OCI-LY1 (cell line): ENCODE results near the gene ETV2.

Source experiments
- H2AFZ ChIP-seq: fragments of 200-600 bp; sonication (generic), shearing (Covaris generic); 2 replicates; pipeline ENCODE4 v1.6.0; 2014; ENCODE audit warnings: antibody characterized with exemption, mild to moderate bottlenecking, low read length
- H3F3A ChIP-seq: fragments of 200-600 bp; sonication (generic), shearing (Covaris generic); 2 replicates; pipeline ENCODE4 v1.6.0; 2014; ENCODE audit warnings: mild to moderate bottlenecking, antibody characterized with exemption, low read length, moderate library complexity; ENCODE audit not compliant: insufficient read depth
- H3K27ac ChIP-seq: fragments of 200-600 bp; sonication (generic); 2 replicates; pipeline ENCODE4 v1.5.1; 2014; ENCODE audit warnings: low read length, mixed run types, mild to moderate bottlenecking, low read depth; ENCODE audit not compliant: poor library complexity, severe bottlenecking
- H3K27me3 ChIP-seq: fragments of 200-600 bp; sonication (generic); 2 replicates; pipeline ENCODE4 v1.6.0; 2014; ENCODE audit warnings: antibody characterized with exemption, mild to moderate bottlenecking, low read length, moderate library complexity; ENCODE audit not compliant: insufficient read depth
- H3K36me3 ChIP-seq: fragments of 200-600 bp; sonication (generic); 2 replicates; pipeline ENCODE4 v1.6.1; 2014; ENCODE audit warnings: mild to moderate bottlenecking, antibody characterized with exemption, low read length, moderate library complexity, mixed read lengths; ENCODE audit not compliant: insufficient read depth
- H3K4me1 ChIP-seq: fragments of 200-600 bp; sonication (generic); 2 replicates; pipeline ENCODE4 v1.5.1; 2014; ENCODE audit warnings: mild to moderate bottlenecking, low read length, moderate library complexity; ENCODE audit not compliant: insufficient read depth, severe bottlenecking
- H3K4me2 ChIP-seq: fragments of 200-600 bp; sonication (generic), shearing (Covaris generic); 2 replicates; pipeline ENCODE4 v1.6.1; 2014; ENCODE audit warnings: low read length
- H3K4me3 ChIP-seq: fragments of 200-600 bp; sonication (generic); 2 replicates; pipeline ENCODE4 v1.5.1; 2014; ENCODE audit warnings: low read length, low read depth, mild to moderate bottlenecking, mixed read lengths; ENCODE audit not compliant: poor library complexity, severe bottlenecking
- H3K79me2 ChIP-seq: fragments of 200-600 bp; shearing (Covaris generic); 2 replicates; pipeline ENCODE4 v1.6.1; 2016; ENCODE audit warnings: mixed run types, low read length, mixed read lengths; ENCODE audit not compliant: insufficient read depth
- H3K9ac ChIP-seq: fragments of 200-600 bp; sonication (generic), shearing (Covaris generic); 2 replicates; pipeline ENCODE4 v1.6.1; 2014; ENCODE audit warnings: mild to moderate bottlenecking, low read length, mixed read lengths
- H3K9me2 ChIP-seq: fragments of 200-600 bp; sonication (generic), shearing (Covaris generic); 2 replicates; pipeline ENCODE4 v1.6.1; 2014; ENCODE audit warnings: low read depth, mild to moderate bottlenecking, low read length, mixed read lengths
- H3K9me3 ChIP-seq: fragments of 200-600 bp; shearing (Covaris generic); 2 replicates; pipeline ENCODE4 v1.6.1; 2014; ENCODE audit warnings: low read length, mixed read lengths
- H4K20me1 ChIP-seq: fragments of 200-600 bp; sonication (generic), shearing (Covaris generic); 2 replicates; pipeline ENCODE4 v1.6.0; 2016; ENCODE audit warnings: mild to moderate bottlenecking, low read length; ENCODE audit not compliant: insufficient read depth
- CTCF ChIP-seq: fragments of 200-600 bp; sonication (generic), shearing (Covaris generic); IDR thresholded peaks from 2 replicates; pipeline ENCODE4 v1.5.1; 2017; ENCODE audit warnings: mild to moderate bottlenecking, antibody characterized with exemption, low read length, moderate library complexity, mixed read lengths
- EZH2 ChIP-seq: fragments of 200-600 bp; sonication (generic), shearing (Covaris generic); IDR thresholded peaks from 2 replicates; pipeline ENCODE4 v1.8.0; 2017; ENCODE audit warnings: borderline replicate concordance, mixed run types, mild to moderate bottlenecking, antibody characterized with exemption, low read length, moderate library complexity, mixed read lengths

ETV2 gene

DNA sequence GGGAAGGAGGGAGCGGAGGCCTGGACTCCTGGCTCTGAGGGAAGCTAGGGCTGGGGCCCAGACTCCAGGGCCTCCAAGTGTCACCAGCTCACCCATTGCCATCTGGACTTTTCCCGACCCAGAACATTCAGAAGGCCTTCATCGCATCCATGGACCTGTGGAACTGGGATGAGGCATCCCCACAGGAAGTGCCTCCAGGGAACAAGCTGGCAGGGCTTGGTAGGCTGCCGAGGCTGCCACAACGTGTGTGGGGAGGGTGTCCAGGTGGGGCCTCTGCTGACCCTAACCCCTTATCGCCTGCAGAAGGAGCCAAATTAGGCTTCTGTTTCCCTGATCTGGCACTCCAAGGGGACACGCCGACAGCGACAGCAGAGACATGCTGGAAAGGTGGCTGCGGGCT lies 767 bp downstream of the ETV2 start:
- no peak overlapping the region for H3K9ac ChIP-seq
- TF ChIP-seq CTCF, result no peak
- TF ChIP-seq EZH2, result no peak
- H3K9me3 ChIP-seq, result no peaks in the 10 kb centered on the region
- H3K36me3 ChIP-seq, result peaks cover 10% of the 10 kb centered on the region
- no peaks in the 10 kb centered on the region for H3K79me2 ChIP-seq
- no peak overlapping the region for H3K4me3 ChIP-seq
- H3F3A ChIP-seq, result peaks cover 4% of the 10 kb centered on the region; the same call in 1 of the 2 replicates
- no peaks in the 10 kb centered on the region for H3K27me3 ChIP-seq
- no peak overlapping the region for H3K4me2 ChIP-seq
- H4K20me1 ChIP-seq, result no peaks in the 10 kb centered on the region
- no peaks in the 10 kb centered on the region for H3K9me2 ChIP-seq
- H2AFZ ChIP-seq, result no peak overlapping the region
- no peak overlapping the region for H3K27ac ChIP-seq
- peaks cover 31% of the 10 kb centered on the region for H3K4me1 ChIP-seq

- H3K4me1 ChIP-seq, result peaks cover 35% of the 10 kb centered on the region
- no peak overlapping the region for H3K27ac ChIP-seq
- TF ChIP-seq EZH2, result no peak
- no peak for TF ChIP-seq CTCF
- peak overlapping the region; percentile 65 for H3K4me3 ChIP-seq
- peak overlapping the region; percentile 64 for H3K9ac ChIP-seq
- H3F3A ChIP-seq, result peaks cover 4% of the 10 kb centered on the region; the same call in 1 of the 2 replicates
- H4K20me1 ChIP-seq, result no peaks in the 10 kb centered on the region
- no peaks in the 10 kb centered on the region for H3K79me2 ChIP-seq
- no peak overlapping the region for H2AFZ ChIP-seq
- H3K4me2 ChIP-seq, result peak overlapping the region; percentile 68
- no peaks in the 10 kb centered on the region for H3K27me3 ChIP-seq
- H3K36me3 ChIP-seq, result peaks cover 5% of the 10 kb centered on the region
- H3K9me2 ChIP-seq, result no peaks in the 10 kb centered on the region
- H3K9me3 ChIP-seq, result no peaks in the 10 kb centered on the region
Observed at GRCh38 chr19:35642798-35643254, 1.3 kb downstream of the ETV2 start.

GRCh38 chr19:35643255-35644205 lies 2.0 kb downstream of the ETV2 start:
- H3K27ac ChIP-seq, result peak overlapping the region; percentile 71
- H3K79me2 ChIP-seq, result peaks cover 3% of the 10 kb centered on the region
- no peaks in the 10 kb centered on the region for H3K36me3 ChIP-seq
- no peak overlapping the region for H2AFZ ChIP-seq
- no peaks in the 10 kb centered on the region for H3K9me2 ChIP-seq
- H3K9me3 ChIP-seq, result no peaks in the 10 kb centered on the region
- no peaks in the 10 kb centered on the region for H4K20me1 ChIP-seq
- no peak for TF ChIP-seq EZH2
- TF ChIP-seq CTCF, result no peak
- H3F3A ChIP-seq, result peaks cover 4% of the 10 kb centered on the region; the same call in 1 of the 2 replicates
- H3K4me1 ChIP-seq, result peaks cover 36% of the 10 kb centered on the region
- peak overlapping the region; percentile 64 for H3K9ac ChIP-seq
- H3K4me3 ChIP-seq, result peak overlapping the region; percentile 65
- H3K27me3 ChIP-seq, result no peaks in the 10 kb centered on the region
- H3K4me2 ChIP-seq, result peak overlapping the region; percentile 68
